Prostate gland (tissue), 2 donors: Measurements from ENCODE around the gene LPP.

Experiments used
- POLR2A ChIP-seq: fragments of 450-650 bp; IDR thresholded peaks from one replicate; pipeline ENCODE4 v1.6.1; 2016; ENCODE audit warnings: antibody characterized with exemption, mild to moderate bottlenecking
- POLR2AphosphoS5 ChIP-seq: sonication (generic); formaldehyde crosslinking; IDR thresholded peaks from one replicate; pipeline ENCODE4 v1.6.1; 2017; ENCODE audit warnings: antibody characterized with exemption
- TF ChIP-seq, protein P1 (sequence below), 4 experiments: fragments of 200-600 bp in 2 of 4; fragments of 450-650 bp in 2 of 4; sonication (generic) in 2 of 4; IDR thresholded peaks; 1 replicate in 3 of 4; 2 replicates in 1 of 4; pipeline ENCODE4 v1.5.1; 2016 to 2019; ENCODE audit warnings: antibody characterized with exemption in 4 of 4, mild to moderate bottlenecking in 2 of 4, moderate library complexity in 2 of 4

DNA sequence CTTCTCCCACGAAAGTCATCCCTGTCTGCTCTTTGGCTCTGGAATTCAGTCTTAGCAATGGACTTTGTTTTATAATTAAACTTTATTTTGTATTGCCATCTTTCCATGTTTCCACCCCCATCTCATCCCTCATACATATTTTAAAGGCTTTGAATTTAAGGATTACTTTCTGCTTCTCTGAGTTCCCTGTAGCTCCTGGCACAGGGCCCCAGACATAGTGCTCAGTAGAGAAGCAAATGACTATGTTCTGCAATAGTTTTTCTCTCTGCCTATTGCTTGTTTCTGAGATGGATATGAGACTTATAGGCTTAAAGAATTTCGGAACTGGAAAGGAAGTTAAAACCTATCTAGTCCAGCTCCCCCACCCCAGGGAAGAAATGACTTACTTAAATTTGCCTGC, 197.0 kb downstream of the LPP start:
- TF ChIP-seq POLR2AphosphoS5 (no peak), POLR2A (no peak)
- TF ChIP-seq, protein P1, sequence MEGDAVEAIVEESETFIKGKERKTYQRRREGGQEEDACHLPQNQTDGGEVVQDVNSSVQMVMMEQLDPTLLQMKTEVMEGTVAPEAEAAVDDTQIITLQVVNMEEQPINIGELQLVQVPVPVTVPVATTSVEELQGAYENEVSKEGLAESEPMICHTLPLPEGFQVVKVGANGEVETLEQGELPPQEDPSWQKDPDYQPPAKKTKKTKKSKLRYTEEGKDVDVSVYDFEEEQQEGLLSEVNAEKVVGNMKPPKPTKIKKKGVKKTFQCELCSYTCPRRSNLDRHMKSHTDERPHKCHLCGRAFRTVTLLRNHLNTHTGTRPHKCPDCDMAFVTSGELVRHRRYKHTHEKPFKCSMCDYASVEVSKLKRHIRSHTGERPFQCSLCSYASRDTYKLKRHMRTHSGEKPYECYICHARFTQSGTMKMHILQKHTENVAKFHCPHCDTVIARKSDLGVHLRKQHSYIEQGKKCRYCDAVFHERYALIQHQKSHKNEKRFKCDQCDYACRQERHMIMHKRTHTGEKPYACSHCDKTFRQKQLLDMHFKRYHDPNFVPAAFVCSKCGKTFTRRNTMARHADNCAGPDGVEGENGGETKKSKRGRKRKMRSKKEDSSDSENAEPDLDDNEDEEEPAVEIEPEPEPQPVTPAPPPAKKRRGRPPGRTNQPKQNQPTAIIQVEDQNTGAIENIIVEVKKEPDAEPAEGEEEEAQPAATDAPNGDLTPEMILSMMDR (IDR thresholded peaks at IDR 0.05) = no peak
